Breast epithelium (tissue), 4 donors: ENCODE data around the gene MAMSTR. TPM values are rescaled to one million over a fixed set of nuclear protein-coding genes. Genes with fewer than 3 reads are reported as not detected.

Experiments
- DNase-seq, 2 donors: peaks; one replicate each; pipeline ENCODE4 v3.0.0-alpha.2; 2019; ENCODE audit warnings: low spot score in 2 of 2
- H3K27ac ChIP-seq, 2 donors: fragments of 200-600 bp; sonication (generic) in 1 of 2; one replicate each; pipeline ENCODE4 v1.5.1; 2016 to 2019; ENCODE audit warnings: mild to moderate bottlenecking in 1 of 2
- H3K27me3 ChIP-seq, 2 donors: fragments of 200-600 bp; sonication (generic) in 1 of 2; one replicate each; pipeline versions ENCODE4 v1.5.1 to v1.6.0; 2017 to 2019; ENCODE audit warnings: control low read depth in 1 of 2, mild to moderate bottlenecking in 1 of 2
- H3K36me3 ChIP-seq: fragments of 200-600 bp; one replicate; pipeline ENCODE4 v1.5.1; 2019
- H3K4me1 ChIP-seq, 2 donors: fragments of 200-600 bp; sonication (generic); one replicate each; pipeline ENCODE4 v1.5.1; 2016 to 2019; ENCODE audit warnings: control low read depth in 1 of 2
- H3K4me3 ChIP-seq, 3 donors: fragments of 200-600 bp; sonication (generic); 1 replicate in 2 of 3; 2 replicates in 1 of 3; pipeline ENCODE4 v1.5.1; 2016 to 2019; ENCODE audit warnings: mild to moderate bottlenecking in 3 of 3, moderate library complexity in 2 of 3
- H3K9me3 ChIP-seq, 2 donors: fragments of 200-600 bp; sonication (generic) in 1 of 2; one replicate each; pipeline ENCODE4 v1.5.1; 2016 to 2019; ENCODE audit warnings: control low read depth in 1 of 2
- POLR2A ChIP-seq: fragments of 450-650 bp; IDR thresholded peaks from one replicate; pipeline ENCODE4 v1.6.1; 2016; ENCODE audit warnings: antibody characterized with exemption, mild to moderate bottlenecking, moderate library complexity
- POLR2AphosphoS5 ChIP-seq, 3 donors: sonication (generic); formaldehyde crosslinking; IDR thresholded peaks; one replicate each; pipeline ENCODE4 v1.6.1; 2017; ENCODE audit warnings: antibody characterized with exemption in 3 of 3
- intact Hi-C: fragments of 100-400 bp; cut with DNase I; formaldehyde crosslinking; loops from one replicate; pipeline ENCODE4 v1.15.1; 2023; ENCODE audit warnings: low total_unique reads
- total RNA-seq, 3 donors: library from RNA; depleted of rRNA; stranded (reverse); fragments of >200 nt; gene quantifications; one replicate each; pipeline ENCODE4 v1.1.0, GENCODE V29; 2016
- TF ChIP-seq, protein P1 (sequence below), 3 donors: fragments of 450-650 bp; IDR thresholded peaks; one replicate each; pipeline ENCODE4 v1.5.1; 2016 to 2017; ENCODE audit warnings: antibody characterized with exemption in 3 of 3, mild to moderate bottlenecking in 3 of 3, moderate library complexity in 3 of 3

The MAMSTR gene
- total RNA-seq, 3 donors from 2014 or later, result 0.32 to 1.9 (median 1.3) TPM

DNA sequence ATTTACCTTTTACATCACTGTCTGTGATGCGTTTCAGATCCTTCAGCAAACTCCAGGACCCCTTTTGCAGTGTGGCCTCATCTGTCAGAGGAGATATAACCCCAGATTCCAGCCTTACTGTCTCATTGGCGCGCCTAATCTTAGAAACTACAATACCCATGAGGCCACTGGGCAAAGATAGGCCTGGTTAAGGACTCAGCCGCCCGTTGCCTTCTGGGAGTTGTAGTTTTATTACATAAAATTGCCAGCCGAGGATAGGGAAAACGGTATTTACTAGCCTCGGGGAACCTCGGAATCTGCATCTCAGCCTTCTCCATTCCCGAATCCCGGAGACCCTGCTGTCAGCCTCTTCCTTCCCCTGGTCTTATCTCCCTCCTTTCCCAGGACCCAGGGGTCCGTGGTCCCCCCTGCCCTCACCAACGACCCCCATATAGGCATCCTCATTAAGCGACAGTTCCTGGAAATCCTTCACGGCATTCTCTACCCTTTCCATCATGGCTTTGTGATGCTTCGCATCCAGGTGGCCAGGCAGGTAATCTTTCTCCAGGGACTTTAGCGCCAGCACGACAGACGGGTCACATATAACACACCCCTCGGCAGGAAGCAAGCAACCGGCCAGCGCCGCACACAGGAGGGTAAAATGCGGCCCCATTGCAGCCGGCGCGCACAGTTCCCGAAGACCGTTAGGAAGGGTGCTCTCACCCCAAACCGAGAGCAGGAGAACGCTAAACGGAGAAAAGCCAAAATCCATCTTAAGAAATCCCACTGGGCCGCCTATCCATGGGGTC lies 25.9 kb upstream of the MAMSTR start:
- intact Hi-C loops, result no loop called here
- H3K27ac ChIP-seq, result no peak overlapping the region
- DNase-seq, result no peak
- no peaks in the 10 kb centered on the region for H3K27me3 ChIP-seq
- no peaks in the 10 kb centered on the region for H3K36me3 ChIP-seq
- no peaks in the 10 kb centered on the region for H3K4me1 ChIP-seq
- no peak overlapping the region for H3K4me3 ChIP-seq
- TF ChIP-seq, protein P1, sequence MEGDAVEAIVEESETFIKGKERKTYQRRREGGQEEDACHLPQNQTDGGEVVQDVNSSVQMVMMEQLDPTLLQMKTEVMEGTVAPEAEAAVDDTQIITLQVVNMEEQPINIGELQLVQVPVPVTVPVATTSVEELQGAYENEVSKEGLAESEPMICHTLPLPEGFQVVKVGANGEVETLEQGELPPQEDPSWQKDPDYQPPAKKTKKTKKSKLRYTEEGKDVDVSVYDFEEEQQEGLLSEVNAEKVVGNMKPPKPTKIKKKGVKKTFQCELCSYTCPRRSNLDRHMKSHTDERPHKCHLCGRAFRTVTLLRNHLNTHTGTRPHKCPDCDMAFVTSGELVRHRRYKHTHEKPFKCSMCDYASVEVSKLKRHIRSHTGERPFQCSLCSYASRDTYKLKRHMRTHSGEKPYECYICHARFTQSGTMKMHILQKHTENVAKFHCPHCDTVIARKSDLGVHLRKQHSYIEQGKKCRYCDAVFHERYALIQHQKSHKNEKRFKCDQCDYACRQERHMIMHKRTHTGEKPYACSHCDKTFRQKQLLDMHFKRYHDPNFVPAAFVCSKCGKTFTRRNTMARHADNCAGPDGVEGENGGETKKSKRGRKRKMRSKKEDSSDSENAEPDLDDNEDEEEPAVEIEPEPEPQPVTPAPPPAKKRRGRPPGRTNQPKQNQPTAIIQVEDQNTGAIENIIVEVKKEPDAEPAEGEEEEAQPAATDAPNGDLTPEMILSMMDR (IDR thresholded peaks at IDR 0.05), result no peak
- peak in 1 of 3 donors; percentile 40 for TF ChIP-seq POLR2AphosphoS5 (IDR thresholded peaks at IDR 0.05)
- no peaks in the 10 kb centered on the region for H3K9me3 ChIP-seq

DNA sequence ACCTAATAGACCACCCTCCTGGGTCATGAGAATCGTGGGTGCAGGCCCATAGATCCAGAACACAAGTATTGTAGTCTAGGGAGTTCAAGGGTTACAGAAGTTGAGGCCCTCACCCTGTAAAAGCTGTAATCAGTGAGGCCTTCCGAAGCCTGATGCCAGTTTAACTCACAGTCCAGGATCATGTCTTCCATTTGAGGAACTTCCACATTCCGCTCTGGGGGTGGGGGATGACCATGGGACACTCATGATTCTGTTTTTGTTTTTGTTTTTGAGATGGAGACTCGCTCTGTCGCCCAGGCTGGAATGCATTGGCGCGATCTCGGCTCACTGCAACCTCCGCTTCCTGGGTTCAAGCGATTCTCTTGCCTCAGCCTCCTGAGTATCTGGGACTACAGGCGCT lies 22.6 kb upstream of the MAMSTR start:
- Histone ChIP-seq H3K36me3 (no peaks in the 10 kb centered on the region), H3K27me3 (no peaks in the 10 kb centered on the region), H3K4me3 (no peak overlapping the region), H3K4me1 (no peaks in the 10 kb centered on the region), H3K9me3 (no peaks in the 10 kb centered on the region), H3K27ac (peak overlapping the region in 1 of 2 donors; percentile 70)
- no peak for TF ChIP-seq POLR2AphosphoS5 (IDR thresholded peaks at IDR 0.05)
- no peak for TF ChIP-seq POLR2A
- TF ChIP-seq, protein P1 (IDR thresholded peaks at IDR 0.05), result no peak
- intact Hi-C loops, result no loop called here
- DNase-seq, result no peak

DNA sequence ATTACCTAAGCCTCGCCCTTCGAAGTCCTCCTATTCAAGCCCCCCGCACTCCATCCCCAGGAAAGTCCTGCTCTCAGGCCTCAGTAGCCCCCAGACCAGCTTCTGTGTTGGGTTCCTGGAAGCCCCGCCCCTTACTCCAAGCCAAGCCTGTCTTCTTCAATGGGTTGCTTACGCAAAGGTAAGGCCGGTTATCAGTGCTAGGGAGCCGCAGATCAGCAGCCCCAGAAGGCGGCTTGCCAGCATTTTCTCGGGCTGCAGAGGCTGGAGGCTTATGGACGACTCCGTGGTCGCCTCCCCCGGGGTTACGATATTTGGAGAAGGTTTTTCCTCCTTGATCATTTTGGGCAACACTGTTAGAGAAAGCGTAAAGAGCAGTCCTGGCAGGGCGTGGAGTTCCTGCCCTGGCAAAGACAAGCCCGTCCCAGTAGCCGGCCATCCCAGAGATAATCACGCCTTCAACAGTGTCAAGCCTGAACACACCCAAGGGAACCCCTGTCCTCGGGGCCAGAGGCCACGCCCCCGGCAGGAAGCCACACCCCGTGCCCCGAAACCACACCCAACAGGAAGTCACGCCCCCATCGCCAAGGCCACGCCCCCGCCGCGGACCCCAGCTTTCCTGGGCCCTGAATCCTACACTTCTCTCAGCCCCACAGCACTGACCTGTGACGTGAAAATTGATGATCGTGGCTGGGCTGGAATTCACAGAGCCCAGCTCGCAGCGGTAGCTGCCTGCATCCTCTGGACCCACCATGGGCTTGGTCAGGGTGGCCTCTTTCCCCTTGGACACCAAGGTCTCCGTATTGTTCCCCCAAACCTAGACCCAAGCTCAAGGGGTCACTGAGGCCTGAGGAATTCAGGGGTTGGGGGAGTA lies 21.8 kb upstream of the MAMSTR start:
- H3K9me3 ChIP-seq, result no peaks in the 10 kb centered on the region
- H3K4me1 ChIP-seq, result no peaks in the 10 kb centered on the region
- intact Hi-C loops, result no loop called here
- peak overlapping the region in 2 of 3 donors; percentile 50 to 81 for H3K4me3 ChIP-seq
- H3K36me3 ChIP-seq, result no peaks in the 10 kb centered on the region
- no peaks in the 10 kb centered on the region for H3K27me3 ChIP-seq
- TF ChIP-seq, protein P1 (IDR thresholded peaks at IDR 0.05), result no peak
- no peak for TF ChIP-seq POLR2AphosphoS5 (IDR thresholded peaks at IDR 0.05)
- H3K27ac ChIP-seq, result peak overlapping the region; percentile 13 to 70
- DNase-seq, result no peak

DNA sequence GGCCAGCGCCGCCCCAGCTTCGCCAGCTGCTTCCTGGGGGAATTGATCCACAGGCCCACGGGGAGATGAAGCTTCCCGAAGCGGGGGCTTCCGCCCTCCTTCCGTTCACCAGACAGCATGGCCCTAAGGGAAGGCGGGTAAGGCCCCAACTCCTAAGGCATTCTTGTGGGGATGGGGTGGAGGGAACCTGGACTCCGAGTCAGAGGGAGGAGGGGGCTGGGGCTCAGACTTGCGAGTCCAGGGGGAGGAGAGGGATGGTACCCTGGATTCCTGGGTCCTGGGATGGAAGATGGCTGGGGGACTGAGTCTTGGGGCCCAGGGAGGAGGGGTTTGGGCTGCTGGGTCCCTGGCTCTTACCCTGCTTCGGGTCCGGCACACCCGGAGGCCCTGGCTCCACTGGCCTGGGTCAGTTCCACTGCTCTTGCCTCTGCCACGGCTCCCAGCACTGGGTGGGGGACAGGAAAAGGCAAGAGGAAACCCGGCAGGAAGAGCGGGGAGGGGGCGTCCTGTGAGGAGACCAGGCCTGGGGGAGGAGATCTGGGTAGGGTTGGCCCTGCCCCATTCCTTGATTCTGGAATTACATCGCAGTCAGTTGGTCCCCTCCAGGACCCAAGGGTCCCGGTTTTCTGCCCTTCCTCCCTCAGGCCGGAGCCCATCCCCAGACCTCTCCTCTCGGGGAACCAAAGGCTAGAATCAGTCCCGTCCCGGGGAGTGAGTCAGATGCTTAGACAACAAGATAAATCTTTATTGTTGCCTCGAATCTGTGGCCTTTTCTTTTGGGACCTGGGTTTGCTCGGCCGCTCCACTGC lies 20.8 kb upstream of the MAMSTR start, which contains the start of gene RASIP1:
Gene RASIP1 (minus strand): TSS at position 447 of the 809 bp plus-strand sequence. CDS start 328 bp downstream, at position 119.
- TF ChIP-seq, protein P1 (IDR thresholded peaks at IDR 0.05), result no peak
- TF ChIP-seq POLR2A (no peak), POLR2AphosphoS5 (IDR thresholded peaks at IDR 0.05) (no peak)
- no peak for DNase-seq
- Histone ChIP-seq H3K36me3 (no peaks in the 10 kb centered on the region), H3K27ac (peak within 1 kb of the TSS; percentile 76), H3K27me3 (no peaks in the 10 kb centered on the region), H3K4me1 (no peaks in the 10 kb centered on the region), H3K9me3 (no peaks in the 10 kb centered on the region), H3K4me3 (peak within 1 kb of the TSS; percentile 50 to 81 (median 68))
- intact Hi-C loops, result no loop called here
